Activated CD8-positive, alpha-beta T cell treated with anti-CD3 and anti-CD28 coated beads, Interleukin-2, amount 10 ng/mL, durations not matched to agents 7 days and 5 days (primary cell): ENCODE results near the gene RRAGA. TPM values are rescaled to one million over a fixed set of nuclear protein-coding genes. Genes with fewer than 3 reads are reported as not detected.
"Not testable (repeated sequence)": the region's sequence is repeated elsewhere in the genome, so short reads cannot be mapped to it uniquely, and the experiment has no call there.

Experiments
- ATAC-seq: fragments of 150-1000 bp; cut with Tn5 transposase; one replicate; pipeline ENCODE4 v1.10.0; 2021; ENCODE audit warnings: moderate library complexity
- CTCF ChIA-PET: fragments of 350-600 bp; sonication (Branson Sonifier 250); formaldehyde crosslinking; loops from one replicate; lab custom pipeline; 2021; ENCODE audit warnings: antibody characterized with exemption; lab: Charles Lee
- POLR2A ChIA-PET: fragments of 350-600 bp; sonication (Branson Sonifier 250); formaldehyde crosslinking; loops from one replicate; lab custom pipeline; 2021; ENCODE audit warnings: antibody characterized with exemption; lab: Charles Lee
- DNase-seq: peaks from one replicate; pipeline ENCODE4 v3.0.0-alpha.2; 2020
- H3K27ac Mint-ChIP-seq: one replicate; pipeline ENCODE4 v1.8.0; 2021; ENCODE audit warnings: mild to moderate bottlenecking, mixed read lengths
- H3K27me3 Mint-ChIP-seq: one replicate; pipeline ENCODE4 v1.8.0; 2021; ENCODE audit warnings: low read depth, mixed read lengths
- H3K36me3 Mint-ChIP-seq: one replicate; pipeline ENCODE4 v1.8.0; 2021; ENCODE audit warnings: low read depth, mixed read lengths
- H3K4me1 Mint-ChIP-seq: one replicate; pipeline ENCODE4 v1.8.0; 2021; ENCODE audit warnings: low read depth, mixed read lengths
- H3K4me3 Mint-ChIP-seq: one replicate; pipeline ENCODE4 v1.8.0; 2021; ENCODE audit warnings: mild to moderate bottlenecking, mixed read lengths
- H3K9me3 Mint-ChIP-seq: one replicate; pipeline ENCODE4 v1.8.0; 2022; ENCODE audit warnings: mixed read lengths; ENCODE audit not compliant: insufficient read depth
- total RNA-seq, 2 experiments: library from RNA; stranded (reverse); gene quantifications; one replicate each; pipeline ENCODE4 v1.2.3, GENCODE V29; 2021

The RRAGA gene
- total RNA-seq, 2 experiments from 2014 or later, result 44.7 to 46.0 TPM

- DNase-seq (no peak), ATAC-seq (no peak)
- no peaks in the 10 kb centered on the region for H3K4me1 Mint-ChIP-seq
- ChIA-PET CTCF (interaction anchor here (1.4 to 3.3 kb wide), 6 partner anchors 9 to 378 kb away, joined by 3 to 41 read pairs (median 10); no protein-coding TSS in a partner anchor), POLR2A (interaction anchor here (1.2 kb wide), 1 partner anchor 14 kb away, joined by 5 read pairs; no protein-coding TSS in a partner anchor)
- H3K36me3 Mint-ChIP-seq, result peaks cover 34% of the 10 kb centered on the region
- no peak overlapping the region for H3K4me3 Mint-ChIP-seq
- no peaks in the 10 kb centered on the region for H3K9me3 Mint-ChIP-seq
- no peak overlapping the region for H3K27ac Mint-ChIP-seq
- no peaks in the 10 kb centered on the region for H3K27me3 Mint-ChIP-seq
Measured at GRCh38 chr9:19087106-19088000, 38.1 kb downstream of the RRAGA start.

- peaks cover 52% of the 10 kb centered on the region for H3K36me3 Mint-ChIP-seq
- peak overlapping the region; percentile 53 for H3K27ac Mint-ChIP-seq
- H3K9me3 Mint-ChIP-seq, ATAC-seq, DNase-seq, H3K27me3 Mint-ChIP-seq: not testable (repeated sequence)
- ChIA-PET POLR2A (interaction anchor here (1.0 kb wide), 1 partner anchor 77 kb away, joined by 3 read pairs; no protein-coding TSS in a partner anchor), CTCF (interaction anchor here (0.9 to 1.7 kb wide), 5 partner anchors 11 to 367 kb away, joined by 3 to 13 read pairs (median 6); no protein-coding TSS in a partner anchor)
- H3K4me3 Mint-ChIP-seq, result peak overlapping the region; percentile 42
- peaks cover 44% of the 10 kb centered on the region for H3K4me1 Mint-ChIP-seq
Measured at GRCh38 chr9:19097431-19097830, 48.2 kb downstream of the RRAGA start.

Other genes with a start within 250 kb of the RRAGA start
- gene SAXO1, start 16.2 kb upstream of the RRAGA start, total RNA-seq, result under 1 TPM in 1 of 2 experiments, not detected in 1; 0.10 TPM
- 10 to 100 TPM; 29.2 to 30.8 TPM for gene HAUS6, start 53.5 kb downstream of the RRAGA start, total RNA-seq
- gene PLIN2, start 78.1 kb downstream of the RRAGA start, total RNA-seq, result 10 to 100 TPM; 53.5 to 54.6 TPM
- 10 to 100 TPM; 29.6 to 35.3 TPM for gene DENND4C, start 181.3 kb downstream of the RRAGA start, total RNA-seq